ENCODE data around the gene STAU1. TPM values are rescaled to one million over a fixed set of nuclear protein-coding genes. Genes with fewer than 3 reads are reported as not detected.
A peak's percentile ranks its signal among the peaks of the same experiment; 100 is the strongest.

Gene STAU1
- total RNA-seq, 2 experiments from 2014 or later: 61.4 to 65.8 TPM

GRCh38 chr20:49156481-49156880 is 31.7 kb downstream of the STAU1 start:
- H3K4me3 Mint-ChIP-seq: no peak overlapping the region
- no peaks in the 10 kb centered on the region for H3K9me3 Mint-ChIP-seq
- peak overlapping the region; percentile 19 for H3K27ac Mint-ChIP-seq
- DNase-seq: no peak
- POLR2A ChIA-PET: interaction anchor here (0.7 kb wide), 1 partner anchor 28 kb away, joined by 3 read pairs; no protein-coding TSS in a partner anchor
- no peak for ATAC-seq (ENCODE audit: poor library complexity)
- H3K4me3 ChIP-seq (ENCODE audit: low read length): no peak overlapping the region
- H3K9me3 ChIP-seq (ENCODE audit: control insufficient read depth in 1 of 2, insufficient read depth in 1 of 2, low read length in 2 of 2): no peaks in the 10 kb centered on the region
- peaks cover 68% of the 10 kb centered on the region for H3K36me3 Mint-ChIP-seq (ENCODE audit: low read depth)
- H3K27me3 Mint-ChIP-seq: no peaks in the 10 kb centered on the region
- no peak for TF ChIP-seq CTCF (IDR thresholded peaks at IDR 0.05)
- H3K4me1 Mint-ChIP-seq (ENCODE audit: low read depth): peaks cover 31% of the 10 kb centered on the region
- CTCF ChIA-PET: no interaction called here
- intact Hi-C loops (cut with DNase I, micrococcal nuclease): no loop called here
- H3K27ac ChIP-seq (ENCODE audit: low read depth in 1 of 2, low read length in 2 of 2): no peak overlapping the region
- peaks cover 6% of the 10 kb centered on the region for H3K4me1 ChIP-seq (ENCODE audit: insufficient read depth, low read length)
- no peaks in the 10 kb centered on the region for H3K27me3 ChIP-seq (ENCODE audit: control insufficient read depth in 1 of 2, insufficient read depth in 2 of 2, low read length in 2 of 2)
- H3K36me3 ChIP-seq (ENCODE audit: insufficient read depth, low read length): peaks cover 32% of the 10 kb centered on the region

GRCh38 chr20:49151436-49151835 is 36.7 kb downstream of the STAU1 start:
- CTCF ChIA-PET: no interaction called here
- Histone ChIP-seq H3K4me1 (ENCODE audit: insufficient read depth, low read length) (no peaks in the 10 kb centered on the region), H3K36me3 (ENCODE audit: insufficient read depth, low read length) (peaks cover 56% of the 10 kb centered on the region), H3K27me3 (ENCODE audit: control insufficient read depth in 1 of 2, insufficient read depth in 2 of 2, low read length in 2 of 2) (no peaks in the 10 kb centered on the region), H3K27ac (ENCODE audit: low read depth in 1 of 2, low read length in 2 of 2) (no peak overlapping the region), H3K9me3 (ENCODE audit: control insufficient read depth in 1 of 2, insufficient read depth in 1 of 2, low read length in 2 of 2) (no peaks in the 10 kb centered on the region), H3K4me3 (ENCODE audit: low read length) (no peak overlapping the region)
- POLR2A ChIA-PET: no interaction called here
- Mint-ChIP-seq H3K4me1 (ENCODE audit: low read depth) (peaks cover 27% of the 10 kb centered on the region), H3K4me3 (no peak overlapping the region), H3K36me3 (ENCODE audit: low read depth) (peaks cover 90% of the 10 kb centered on the region), H3K27ac (peak overlapping the region; percentile 45), H3K27me3 (no peaks in the 10 kb centered on the region), H3K9me3 (no peaks in the 10 kb centered on the region)
- TF ChIP-seq CTCF (IDR thresholded peaks at IDR 0.05): no peak
- no peak for DNase-seq
- ATAC-seq (ENCODE audit: poor library complexity): no peak
- intact Hi-C loops (cut with DNase I, micrococcal nuclease): no loop called here

- DNase-seq: no peak
- intact Hi-C loops (cut with DNase I, micrococcal nuclease): loop anchor here in 1 of 2 experiments (5.0 kb wide), 1 partner anchor 33 kb away; no protein-coding TSS in a partner anchor
- Mint-ChIP-seq H3K27me3 (no peaks in the 10 kb centered on the region), H3K9me3 (no peaks in the 10 kb centered on the region), H3K27ac (no peak overlapping the region), H3K4me1 (ENCODE audit: low read depth) (peaks cover 16% of the 10 kb centered on the region), H3K4me3 (no peak overlapping the region), H3K36me3 (ENCODE audit: low read depth) (peaks cover 88% of the 10 kb centered on the region)
- H3K9me3 ChIP-seq (ENCODE audit: control insufficient read depth in 1 of 2, insufficient read depth in 1 of 2, low read length in 2 of 2): no peaks in the 10 kb centered on the region
- no peaks in the 10 kb centered on the region for H3K4me1 ChIP-seq (ENCODE audit: insufficient read depth, low read length)
- ATAC-seq (ENCODE audit: poor library complexity): no peak
- no peak for TF ChIP-seq CTCF (IDR thresholded peaks at IDR 0.05)
- H3K27ac ChIP-seq (ENCODE audit: low read depth in 1 of 2, low read length in 2 of 2): no peak overlapping the region
- H3K27me3 ChIP-seq (ENCODE audit: control insufficient read depth in 1 of 2, insufficient read depth in 2 of 2, low read length in 2 of 2): no peaks in the 10 kb centered on the region
- H3K4me3 ChIP-seq (ENCODE audit: low read length): no peak overlapping the region
- ChIA-PET POLR2A (no interaction called here), CTCF (no interaction called here)
- peaks cover 67% of the 10 kb centered on the region for H3K36me3 ChIP-seq (ENCODE audit: insufficient read depth, low read length)
Observed at GRCh38 chr20:49149281-49150045, 38.7 kb downstream of the STAU1 start.

Measured in CD4-positive, alpha-beta T cell (primary cell).